B cell (primary cell): Measurements from ENCODE around the gene TRIP13. TPM values are rescaled to one million over a fixed set of nuclear protein-coding genes. Genes with fewer than 3 reads are reported as not detected.

Experiments
- ATAC-seq: fragments of 200-7000 bp; cut with Tn5 transposase; one replicate; pipeline ENCODE4 v1.10.0; 2021; ENCODE audit warnings: low read depth, mild to moderate bottlenecking, moderate number of reproducible peaks, moderate library complexity
- CTCF ChIA-PET: fragments of 350-600 bp; sonication (Branson Sonifier 250); formaldehyde crosslinking; loops from one replicate; lab custom pipeline; 2021; ENCODE audit warnings: antibody characterized with exemption, inconsistent platforms; lab: Charles Lee
- POLR2A ChIA-PET: fragments of 350-600 bp; sonication (Branson Sonifier 250); formaldehyde crosslinking; loops from one replicate; lab custom pipeline; 2021; ENCODE audit warnings: antibody characterized with exemption; lab: Charles Lee
- DNase-seq: peaks from one replicate; pipeline ENCODE4 v3.0.0; 2013
- H2AFZ ChIP-seq: 2 replicates; pipeline ENCODE4 v1.6.1; 2012; ENCODE audit warnings: mild to moderate bottlenecking, low read depth, low read length; ENCODE audit not compliant: insufficient read depth, poor library complexity, severe bottlenecking
- H3K27ac ChIP-seq, 2 donors: 1 replicate in 1 of 2; 2 replicates in 1 of 2; pipeline ENCODE4 v1.5.1; 2012 to 2013; ENCODE audit warnings: low read length in 2 of 2, mild to moderate bottlenecking in 2 of 2, moderate library complexity in 1 of 2
- H3K27me3 ChIP-seq, 4 experiments: fragments of 200-600 bp in 1 of 4; sonication (generic) in 1 of 4; replicated peaks in 1 of 4; 1 replicate in 2 of 4; 2 replicates in 2 of 4; pipeline versions ENCODE4 v1.6.1 to v1.7.0; 2013 to 2016; ENCODE audit warnings: low read length in 3 of 4, mild to moderate bottlenecking in 2 of 4, mixed read lengths in 1 of 4, moderate library complexity in 1 of 4; ENCODE audit not compliant: insufficient read depth in 4 of 4, control insufficient read depth in 3 of 4; ENCODE audit errors: control extremely low read depth in 1 of 4
- H3K36me3 ChIP-seq, 2 experiments: replicated peaks in 1 of 2; 1 replicate in 1 of 2; 2 replicates in 1 of 2; pipeline versions ENCODE4 v1.6.1 to v1.7.1; 2013; ENCODE audit warnings: low read length in 1 of 2; ENCODE audit not compliant: insufficient read depth in 2 of 2, control insufficient read depth in 1 of 2; ENCODE audit errors: control extremely low read depth in 1 of 2, extremely low read depth in 1 of 2
- H3K4me1 ChIP-seq, 2 donors: fragments of 200-600 bp in 1 of 2; sonication (generic) in 1 of 2; 1 replicate in 1 of 2; 2 replicates in 1 of 2; pipeline versions ENCODE4 v1.5.1 to v1.6.1; 2013 to 2017; ENCODE audit warnings: low read length in 2 of 2; ENCODE audit not compliant: control insufficient read depth in 2 of 2, insufficient read depth in 2 of 2
- H3K4me2 ChIP-seq: replicated peaks from 2 replicates; pipeline ENCODE3; 2012; ENCODE audit warnings: mild to moderate bottlenecking, low read depth, low read length; ENCODE audit not compliant: poor library complexity, severe bottlenecking
- H3K4me3 ChIP-seq, 5 experiments: fragments of 200-600 bp in 1 of 5; sonication (generic) in 1 of 5; 1 replicate in 3 of 5; 2 replicates in 2 of 5; pipeline versions ENCODE4 v1.5.1 to v1.7.0; 2011 to 2016; ENCODE audit warnings: low read length in 4 of 5, mild to moderate bottlenecking in 4 of 5, low read depth in 2 of 5, control low read depth in 1 of 5, moderate library complexity in 1 of 5; ENCODE audit not compliant: insufficient read depth in 1 of 5; ENCODE audit errors: control extremely low read depth in 1 of 5, extremely low read depth in 1 of 5
- H3K79me2 ChIP-seq: fragments of 200-600 bp; sonication (generic); one replicate; pipeline ENCODE4 v1.6.0; 2016; ENCODE audit warnings: low read length; ENCODE audit not compliant: control insufficient read depth, insufficient read depth
- H3K9ac ChIP-seq: fragments of 200-600 bp; sonication (generic); 2 replicates; pipeline ENCODE4 v1.6.1; 2017; ENCODE audit warnings: mild to moderate bottlenecking, low read length, moderate library complexity
- H3K9me3 ChIP-seq, 3 donors: one replicate each; pipeline versions ENCODE4 v1.6.1 to v1.7.1; 2013; ENCODE audit warnings: low read length in 2 of 3; ENCODE audit not compliant: control insufficient read depth in 2 of 3, insufficient read depth in 1 of 3; ENCODE audit errors: control extremely low read depth in 1 of 3
- H4K20me1 ChIP-seq: 2 replicates; pipeline ENCODE4 v1.6.0; 2012; ENCODE audit warnings: mild to moderate bottlenecking, low read length; ENCODE audit not compliant: insufficient read depth, control insufficient read depth, poor library complexity, severe bottlenecking
- H3K27ac Mint-ChIP-seq: one replicate; pipeline ENCODE4 v1.8.0; 2021; ENCODE audit warnings: mixed read lengths
- H3K27me3 Mint-ChIP-seq: one replicate; pipeline ENCODE4 v1.8.0; 2021; ENCODE audit warnings: mixed read lengths
- H3K4me1 Mint-ChIP-seq: one replicate; pipeline ENCODE4 v1.8.0; 2021; ENCODE audit warnings: mixed read lengths
- H3K4me3 Mint-ChIP-seq: one replicate; pipeline ENCODE4 v1.8.0; 2021; ENCODE audit warnings: mixed read lengths
- H3K9me3 Mint-ChIP-seq: one replicate; pipeline ENCODE4 v1.8.0; 2022; ENCODE audit warnings: mixed read lengths; ENCODE audit not compliant: insufficient read depth
- CTCF ChIP-seq: fragments of 200-600 bp; IDR thresholded peaks from one replicate; pipeline ENCODE4 v1.8.0; 2022; ENCODE audit warnings: antibody characterized with exemption, mild to moderate bottlenecking
- EZH2 ChIP-seq: IDR thresholded peaks from 2 replicates; pipeline ENCODE4 v1.6.1; 2012; ENCODE audit warnings: borderline replicate concordance, low read depth, mild to moderate bottlenecking, moderate library complexity, low read length; ENCODE audit not compliant: insufficient read depth, poor library complexity, severe bottlenecking
- WGBS: methylation state at CpG from one replicate; pipeline ENCODE4 v1.1.5; 2013; ENCODE audit warnings: missing lambda C conversion rate; ENCODE audit not compliant: insufficient coverage; 5-methylcytosine and 5-hydroxymethylcytosine counted together
- intact Hi-C: fragments of 100-400 bp; cut with micrococcal nuclease; formaldehyde crosslinking; loops from one replicate; pipeline ENCODE4 v1.10.0; 2022
- polyA plus RNA-seq: library from polyadenylated mRNA; depleted of rRNA; stranded (reverse); fragments of >200 nt; gene quantifications from 2 replicates; pipeline ENCODE4 v1.2.3, GENCODE V29; 2012
- total RNA-seq, 2 donors: library from RNA; stranded (reverse); fragments of 120-200 nt in 1 of 2; gene quantifications; 1 replicate in 1 of 2; 2 replicates in 1 of 2; pipeline versions ENCODE4 v1.2.3 to v1.2.4, GENCODE V29; 2013 to 2022

TRIP13 gene
- total and polyA plus RNA-seq, 2 donors (not counting 1 experiment from before 2014, with no cell fraction given) = 0.63 to 1.1 TPM

DNA sequence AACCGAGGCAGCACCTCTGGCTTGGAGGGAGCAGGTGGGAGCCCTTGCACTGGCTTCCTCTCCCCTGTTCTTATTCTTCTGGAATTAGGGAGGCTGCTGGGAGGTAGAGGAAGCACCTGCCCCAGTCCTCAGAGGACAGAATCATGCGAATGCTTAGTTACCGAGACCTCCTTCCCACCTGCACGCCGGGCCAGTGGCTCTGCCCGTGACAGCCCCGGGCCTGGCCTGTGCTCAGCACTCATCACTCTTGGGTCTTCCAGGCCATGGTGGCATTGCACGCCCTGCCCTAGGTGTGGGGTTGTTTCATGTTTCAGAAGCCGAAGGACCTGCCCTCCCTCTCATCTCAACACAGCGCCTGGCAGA is 70.6 kb downstream of the TRIP13 start:
- Histone ChIP-seq H3K4me3 (no peak overlapping the region), H4K20me1 (no peaks in the 10 kb centered on the region), H3K9ac (no peak overlapping the region), H3K4me2 (no peak overlapping the region), H3K9me3 (peaks cover 0 to 9% (median 0%) of the 10 kb centered on the region in 3 donors), H3K27me3 (peaks cover 0 to 68% (median 12%) of the 10 kb centered on the region in 4 experiments), H3K4me1 (peaks cover 0 to 8% of the 10 kb centered on the region in 2 donors), H3K79me2 (no peaks in the 10 kb centered on the region), H3K27ac (no peak overlapping the region), H2AFZ (no peak overlapping the region), H3K36me3 (no peaks in the 10 kb centered on the region)
- TF ChIP-seq CTCF (no peak), EZH2 (no peak)
- Mint-ChIP-seq H3K9me3 (no peaks in the 10 kb centered on the region), H3K4me1 (peaks cover 10% of the 10 kb centered on the region), H3K4me3 (no peak overlapping the region), H3K27ac (no peak overlapping the region), H3K27me3 (peaks cover 59% of the 10 kb centered on the region)
- ATAC-seq = no peak
- ChIA-PET CTCF (no interaction called here), POLR2A (no interaction called here)
- WGBS = 25% methylated on average over 10 of the region's 10 CpGs
- no peak for DNase-seq
- intact Hi-C loops = no loop called here

DNA sequence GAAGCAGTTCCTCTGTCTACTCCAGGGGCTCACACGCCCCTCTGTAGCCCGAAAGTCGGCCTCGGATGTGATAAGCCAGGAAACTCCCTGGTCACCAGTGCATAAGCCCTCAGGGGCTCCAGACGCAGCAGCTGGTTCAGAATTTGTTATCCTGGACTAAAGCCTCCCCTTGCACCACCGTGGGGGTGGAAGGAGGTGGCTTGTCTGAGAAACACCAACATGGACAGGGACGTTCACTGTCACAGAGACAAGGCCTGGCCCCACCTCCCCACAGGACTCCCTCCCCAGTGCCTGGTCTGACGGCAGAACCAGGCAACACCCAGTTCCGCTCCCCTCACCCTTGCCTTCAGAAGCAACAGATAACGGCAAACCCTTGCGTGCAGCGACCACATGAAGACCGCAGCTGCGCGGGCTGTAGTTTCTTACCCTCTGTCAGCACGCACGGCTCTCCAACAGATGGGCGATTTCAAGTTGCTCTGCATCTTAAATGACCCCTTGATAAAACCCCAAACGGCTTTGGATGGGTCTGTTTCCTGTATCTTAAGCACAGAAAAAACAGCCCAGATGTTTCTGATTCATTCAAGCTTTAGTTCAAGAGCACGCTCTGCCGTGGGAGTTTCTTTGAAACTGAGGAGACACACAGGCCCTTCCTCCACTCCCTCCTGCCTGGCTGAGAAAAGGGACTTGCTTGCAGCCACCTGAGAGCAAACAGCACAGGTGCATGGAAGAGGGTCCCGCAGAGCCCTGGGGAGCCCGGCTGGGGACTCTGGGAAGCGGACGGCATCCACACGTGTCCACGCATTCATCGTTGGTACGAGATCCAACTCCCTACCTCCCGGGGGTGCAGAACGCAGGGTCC is 71.2 kb downstream of the TRIP13 start:
- Mint-ChIP-seq H3K4me1 (peaks cover 10% of the 10 kb centered on the region), H3K27me3 (peaks cover 64% of the 10 kb centered on the region), H3K4me3 (no peak overlapping the region), H3K27ac (no peak overlapping the region), H3K9me3 (no peaks in the 10 kb centered on the region)
- CTCF ChIA-PET = no interaction called here
- Histone ChIP-seq H2AFZ (no peak overlapping the region), H4K20me1 (no peaks in the 10 kb centered on the region), H3K9me3 (peaks cover 0 to 9% (median 0%) of the 10 kb centered on the region in 3 donors), H3K9ac (no peak overlapping the region), H3K36me3 (no peaks in the 10 kb centered on the region), H3K4me2 (peak overlapping the region; percentile 36), H3K27me3 (peaks cover 0 to 70% (median 16%) of the 10 kb centered on the region in 4 experiments), H3K4me1 (peaks cover 0 to 8% of the 10 kb centered on the region in 2 donors), H3K27ac (no peak overlapping the region), H3K79me2 (no peaks in the 10 kb centered on the region), H3K4me3 (no peak overlapping the region)
- ATAC-seq = peak; percentile 39
- intact Hi-C loops = no loop called here
- 34% methylated on average over 30 of the region's 31 CpGs for WGBS
- peak; percentile 27 for DNase-seq
- no peak for TF ChIP-seq CTCF
- POLR2A ChIA-PET = no interaction called here
